Stimulated activated CD8-positive, alpha-beta memory T cell treated with anti-CD3 and anti-CD28 coated beads, Interleukin-12 subunit alpha, Interleukin-12 subunit beta, amount 100 ng/mL, for 24 hours (primary cell): ENCODE results near the gene CYB5A.

Experiments used
- DNase-seq: peaks from one replicate; pipeline ENCODE4 v3.0.0-alpha.2; 2020; ENCODE audit errors: extremely low read depth

CYB5A gene

DNA sequence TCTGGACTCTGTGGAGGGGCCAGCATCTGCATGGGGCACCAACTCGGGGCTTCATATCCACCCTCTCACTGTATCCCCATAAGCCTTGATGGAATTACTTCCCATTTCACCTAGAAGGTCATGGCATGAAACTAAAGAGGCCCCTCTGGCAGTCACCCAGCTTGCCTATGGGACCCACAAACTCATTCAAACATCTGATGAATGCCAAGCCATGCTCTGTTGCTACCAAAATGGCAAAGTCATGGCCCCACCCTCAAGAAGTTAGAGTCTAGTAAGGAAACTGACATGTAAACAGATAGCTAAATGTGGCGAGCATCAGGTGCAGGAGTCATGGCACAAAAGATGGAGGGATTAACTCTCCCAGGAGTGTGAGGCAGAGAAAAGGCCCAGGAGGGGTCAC is 14.5 kb downstream of the CYB5A start:
- no peak for DNase-seq

- DNase-seq = no peak
These were observed 15.2 kb downstream of the CYB5A start for GRCh38 chr18:74276609-74277008.

DNA sequence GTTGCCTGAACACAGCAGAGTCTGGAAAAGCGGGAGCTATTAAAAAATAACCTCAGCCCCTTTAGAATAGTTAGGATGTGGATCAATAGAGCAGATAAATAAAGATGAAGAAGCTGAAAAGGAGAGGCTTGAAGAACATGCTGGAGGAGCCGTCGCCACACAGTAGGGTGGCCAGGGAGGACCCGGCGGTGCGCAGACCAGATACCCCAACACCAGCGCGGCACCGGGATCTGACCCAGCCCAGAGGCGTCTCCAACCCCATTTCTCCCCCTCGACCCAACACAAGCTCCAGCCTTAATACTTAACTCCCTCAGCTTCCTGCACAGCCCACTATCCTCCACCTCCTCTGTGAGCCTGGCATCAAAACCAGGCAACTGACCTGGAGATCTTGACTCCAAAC is 16.0 kb downstream of the CYB5A start:
- no peak for DNase-seq

DNA sequence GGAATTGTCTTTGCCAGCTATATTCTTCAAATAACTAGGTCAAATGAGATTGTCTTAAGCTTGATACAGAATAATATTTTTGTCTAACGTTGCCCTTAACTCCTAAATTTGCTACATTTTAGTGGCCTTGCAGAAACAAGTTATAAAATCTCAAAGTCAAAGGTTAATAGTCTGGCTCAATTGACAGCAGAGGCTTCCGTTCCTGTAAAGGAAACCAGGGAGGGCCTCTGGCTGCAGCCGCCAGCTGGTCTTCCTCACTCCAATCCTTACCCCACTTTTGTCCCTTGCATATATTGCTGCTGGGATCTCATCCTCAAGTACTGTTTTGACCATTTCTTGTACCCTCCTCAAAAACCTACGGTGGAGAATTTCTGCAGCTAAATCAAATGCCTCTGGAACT is 17.1 kb downstream of the CYB5A start:
- no peak for DNase-seq

DNA sequence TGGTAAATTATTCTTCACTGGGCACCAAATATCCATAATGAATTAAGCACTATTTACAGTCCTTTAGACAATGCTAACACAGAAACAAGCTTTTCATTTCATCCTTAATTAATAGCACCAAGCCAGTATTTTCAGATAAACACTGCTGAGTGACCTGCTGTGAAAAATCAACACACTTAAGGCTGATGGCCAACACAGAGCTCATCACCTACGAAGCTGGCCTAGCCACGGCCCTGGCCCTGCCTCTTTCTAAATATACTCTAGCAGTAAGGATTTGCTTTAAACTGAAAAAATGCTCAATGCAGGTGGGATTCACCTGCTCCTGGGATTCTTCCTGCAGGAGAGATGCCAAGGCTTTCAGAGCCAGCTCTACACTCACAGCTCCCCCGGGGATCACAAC is 18.4 kb downstream of the CYB5A start:
- DNase-seq = no peak

DNA sequence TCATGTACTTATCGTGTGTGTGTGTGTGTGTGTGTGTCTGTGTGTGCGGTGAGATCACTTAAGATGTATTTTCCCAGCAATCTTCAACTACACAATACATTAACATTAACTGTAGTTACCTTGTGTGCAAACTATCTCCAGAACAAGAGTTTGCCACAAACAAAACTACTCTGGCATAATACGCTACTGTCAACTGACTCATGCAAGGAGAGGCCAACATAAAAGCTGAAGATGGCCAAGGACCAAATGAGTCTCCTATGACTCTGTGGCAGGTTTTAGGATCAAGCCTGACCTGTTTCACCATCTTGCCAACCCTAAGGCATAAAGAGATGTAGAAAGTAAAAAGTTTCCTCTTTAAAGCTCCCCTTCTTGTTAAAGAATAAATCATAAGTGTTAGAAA is 20.1 kb downstream of the CYB5A start:
- DNase-seq = no peak

DNA sequence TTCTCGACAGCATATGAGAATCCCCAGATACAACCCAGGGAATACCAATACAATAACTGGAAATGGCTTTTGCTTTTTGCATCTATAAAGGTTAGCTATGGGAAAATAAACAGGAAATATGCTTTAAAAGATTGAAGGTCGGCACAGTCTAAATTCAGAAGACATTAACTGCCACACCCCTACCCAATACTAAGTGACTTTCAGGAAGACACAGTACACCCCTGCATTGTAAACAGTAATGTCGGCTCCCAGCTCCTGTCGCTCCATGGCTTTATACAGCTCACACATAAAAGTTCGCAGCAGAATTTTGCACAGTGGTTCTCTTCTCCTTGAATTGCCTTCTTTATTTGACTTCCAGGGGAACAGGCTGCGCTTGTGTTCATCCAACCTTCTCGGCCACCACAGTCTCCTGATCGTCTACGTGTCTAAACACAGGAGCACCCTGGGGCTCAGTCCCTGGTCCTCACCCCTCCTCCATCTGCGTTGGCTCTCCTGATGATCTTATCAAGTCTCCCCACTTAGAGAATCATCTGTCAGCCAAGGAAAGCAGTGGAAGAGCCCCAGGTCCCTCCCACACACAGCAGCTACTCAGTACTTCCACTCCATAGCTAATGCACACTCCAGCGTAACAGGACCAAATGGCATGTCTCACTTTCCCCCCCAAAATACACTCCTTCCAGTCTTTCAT is 22.7 kb downstream of the CYB5A start:
- no peak for DNase-seq

DNA sequence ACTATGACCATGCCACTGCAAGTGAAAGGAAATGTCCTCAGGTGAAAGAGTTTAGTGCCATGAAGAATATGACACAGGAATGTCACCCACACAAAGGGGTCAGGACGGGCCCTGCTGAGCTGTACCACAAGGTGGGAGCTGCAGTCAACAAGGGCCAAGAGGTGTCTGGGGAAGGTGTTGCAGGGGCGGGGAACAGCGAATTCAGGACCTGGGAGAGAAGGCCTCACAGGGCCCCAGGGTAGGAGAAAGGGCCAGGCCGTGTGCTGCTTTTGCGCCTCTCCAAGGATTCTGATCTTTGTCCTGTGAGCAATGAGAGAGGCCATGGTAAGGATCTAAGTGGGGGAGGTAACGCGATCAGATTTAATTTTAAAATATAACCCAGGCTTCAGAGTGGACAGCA is 23.6 kb downstream of the CYB5A start:
- no peak for DNase-seq

- no peak for DNase-seq
These were observed 25.6 kb downstream of the CYB5A start for GRCh38 chr18:74266161-74266560.

DNA sequence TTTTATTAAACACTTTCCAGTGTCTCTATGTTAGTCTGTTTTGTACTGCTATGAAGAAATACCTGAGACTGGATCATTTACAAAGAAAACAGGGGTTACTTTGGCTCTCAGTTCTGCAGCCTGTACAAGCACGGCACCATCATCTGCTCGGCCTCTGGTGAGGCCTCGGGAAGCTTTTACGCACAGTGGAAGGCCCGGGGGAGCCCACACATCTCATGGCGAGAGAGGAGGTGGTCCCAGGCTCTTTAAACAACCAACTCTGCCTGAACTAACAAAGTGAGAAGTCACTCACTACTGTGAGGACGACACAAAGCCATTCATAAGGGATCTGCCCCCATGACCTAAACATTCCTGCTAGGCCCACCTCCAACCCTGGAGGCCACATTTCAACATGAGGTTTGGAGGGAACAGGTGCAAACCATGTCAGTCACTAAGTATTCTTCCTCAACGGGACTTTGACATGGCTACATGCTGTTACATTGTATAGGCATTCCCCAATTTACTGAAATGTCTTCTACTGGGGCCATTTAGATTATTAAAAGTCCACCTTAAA is 26.1 kb downstream of the CYB5A start:
- no peak for DNase-seq

DNA sequence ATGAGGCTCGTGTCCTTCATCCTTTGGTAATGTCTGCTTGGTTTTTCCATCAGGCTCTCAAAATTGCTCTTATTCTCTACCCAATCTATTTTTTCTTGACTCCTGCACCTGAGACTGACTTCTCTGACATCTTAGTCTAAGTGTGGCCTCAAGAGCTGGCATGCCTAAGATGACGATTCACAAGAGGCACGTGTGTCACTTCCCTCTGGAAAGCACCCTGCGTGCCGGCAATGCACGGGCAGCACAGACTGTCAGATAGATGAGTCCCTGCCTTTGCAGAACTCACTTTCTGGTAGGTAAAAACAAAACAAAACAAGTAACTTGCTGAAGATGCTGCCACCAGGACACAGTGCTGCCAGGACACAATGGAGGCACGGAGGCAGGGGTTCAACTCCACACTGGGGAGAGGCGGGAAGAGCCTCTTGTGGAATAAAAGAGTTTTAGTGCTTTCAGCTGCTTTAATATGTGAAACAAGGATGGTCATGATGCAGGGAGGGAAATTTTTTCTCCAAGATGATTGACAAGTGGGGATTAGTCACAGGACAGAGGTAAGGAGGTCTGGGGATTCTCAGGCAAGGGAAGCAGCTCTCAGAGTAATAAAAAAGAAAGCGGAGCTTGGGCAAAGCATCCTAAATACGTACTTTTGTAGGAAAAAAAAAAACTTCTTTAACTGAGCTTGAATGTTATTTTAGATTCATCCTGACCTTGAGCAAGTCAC is 27.3 kb downstream of the CYB5A start:
- no peak for DNase-seq

DNA sequence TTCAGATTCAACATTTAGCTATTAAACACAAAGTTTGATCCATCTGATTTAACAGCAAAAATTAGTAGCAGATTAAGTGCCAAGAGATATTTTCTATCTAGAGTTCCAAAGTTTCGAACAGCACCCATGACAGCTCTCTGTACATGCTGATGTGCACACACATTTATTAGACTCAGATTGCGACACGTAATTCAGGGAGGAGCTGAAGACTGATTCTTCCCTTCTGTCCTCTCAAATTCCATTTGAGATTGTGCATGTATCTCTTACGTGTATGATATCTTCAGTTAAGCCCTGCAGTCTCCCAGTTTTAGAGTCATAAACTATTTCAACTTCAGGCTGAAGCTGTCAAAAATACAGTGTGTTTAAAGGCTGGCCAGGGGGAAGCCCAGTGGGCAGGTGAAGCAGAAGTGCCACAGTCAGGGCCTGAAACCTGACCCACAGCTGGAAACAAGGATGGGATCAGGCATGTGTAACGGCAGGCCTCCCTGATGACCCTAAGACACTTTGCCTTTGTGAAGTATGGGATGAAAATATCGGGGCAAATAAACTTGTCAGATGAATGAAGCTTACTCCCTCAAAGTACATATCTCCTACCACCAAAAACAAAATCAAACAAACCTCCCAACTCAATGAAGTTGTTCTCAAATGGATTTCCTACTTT is 30.6 kb downstream of the CYB5A start:
- no peak for DNase-seq

- no peak for DNase-seq
These were observed 32.4 kb downstream of the CYB5A start for GRCh38 chr18:74259347-74259746.

- no peak for DNase-seq
These were observed 34.7 kb downstream of the CYB5A start for GRCh38 chr18:74257083-74257482.

- DNase-seq = no peak
These were observed 35.6 kb downstream of the CYB5A start for GRCh38 chr18:74256190-74256589.

DNA sequence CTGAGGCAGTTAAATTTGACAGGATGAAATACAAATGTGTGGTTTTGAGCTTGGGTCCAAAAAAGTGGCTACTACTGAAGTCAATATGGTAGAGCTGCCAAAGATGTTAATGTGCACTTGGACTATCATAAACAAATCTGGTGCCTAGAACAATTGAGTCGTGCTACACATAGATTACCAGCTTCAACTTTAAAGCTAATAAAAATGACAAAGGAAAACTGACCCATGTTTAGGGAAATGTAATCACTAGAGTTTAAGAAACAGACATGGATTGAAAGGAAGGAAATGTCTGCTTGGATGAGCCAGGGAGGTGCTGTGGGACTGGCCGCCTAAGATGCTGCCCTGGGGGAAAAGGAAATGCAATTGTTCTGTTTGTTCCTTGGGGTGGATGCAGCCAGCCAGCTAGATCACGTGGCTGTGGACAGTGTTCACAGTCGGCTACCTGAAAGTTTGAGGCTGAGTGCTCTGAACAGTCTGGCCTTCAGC is 36.6 kb downstream of the CYB5A start:
- no peak for DNase-seq

- no peak for DNase-seq
These were observed 39.7 kb downstream of the CYB5A start for GRCh38 chr18:74252039-74252395.

- no peak for DNase-seq
These were observed 40.3 kb downstream of the CYB5A start for GRCh38 chr18:74251297-74252038.

DNA sequence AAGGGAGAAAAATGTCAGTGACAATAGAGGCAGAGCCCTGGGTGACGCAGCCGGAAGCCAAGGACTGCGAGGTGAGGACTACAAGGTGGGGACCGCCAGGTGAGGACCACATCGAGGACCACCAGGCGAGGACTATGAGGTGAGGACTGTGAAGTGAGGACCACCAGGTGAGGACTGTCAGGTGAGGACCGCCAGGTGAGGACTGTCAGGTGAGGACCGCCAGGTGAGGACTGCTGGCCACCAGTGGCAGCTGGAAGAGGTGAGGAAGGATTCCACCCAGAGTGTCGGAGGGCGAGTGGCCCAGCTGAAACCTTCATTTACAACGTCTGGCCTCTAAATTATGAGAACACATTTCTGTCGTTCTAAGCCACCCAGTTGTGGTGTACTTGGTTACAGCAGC is 41.6 kb downstream of the CYB5A start:
- no peak for DNase-seq

DNA sequence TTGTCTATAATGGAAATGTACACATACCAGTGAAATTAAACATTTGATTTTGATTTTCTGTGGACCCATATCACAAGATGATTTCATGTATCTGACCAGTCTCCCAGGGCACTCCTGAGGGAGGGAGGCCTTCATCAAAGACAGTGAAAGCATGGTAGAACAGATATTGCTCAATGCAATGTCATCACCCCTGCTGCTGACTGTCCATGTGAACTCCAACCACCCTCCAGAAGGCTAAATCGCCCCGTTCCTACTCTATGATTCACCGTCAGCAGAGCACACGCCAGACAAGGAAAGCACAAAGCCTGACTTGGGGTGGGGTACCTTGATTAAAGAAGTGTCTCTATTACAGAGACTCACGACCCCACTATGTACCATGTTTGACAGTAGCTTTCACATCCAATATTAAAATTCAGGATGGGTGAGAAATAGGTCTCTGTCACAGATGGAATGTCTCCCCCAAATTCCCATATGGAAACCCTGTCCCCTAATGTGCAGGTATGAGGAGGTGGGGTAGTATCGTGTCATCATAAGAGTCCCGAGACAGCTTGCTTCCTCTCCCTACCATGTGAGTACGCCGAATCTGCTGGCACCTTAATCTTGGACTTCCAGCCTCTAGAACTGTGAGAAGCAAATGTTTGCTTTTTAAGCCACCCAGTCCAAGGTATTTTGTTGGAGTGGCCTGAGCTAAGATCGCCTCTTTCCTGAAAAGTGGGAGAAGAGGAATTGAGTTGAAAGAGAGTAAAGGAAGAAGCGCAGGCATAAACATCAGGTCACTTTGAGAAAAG is 42.4 kb downstream of the CYB5A start:
- no peak for DNase-seq

DNA sequence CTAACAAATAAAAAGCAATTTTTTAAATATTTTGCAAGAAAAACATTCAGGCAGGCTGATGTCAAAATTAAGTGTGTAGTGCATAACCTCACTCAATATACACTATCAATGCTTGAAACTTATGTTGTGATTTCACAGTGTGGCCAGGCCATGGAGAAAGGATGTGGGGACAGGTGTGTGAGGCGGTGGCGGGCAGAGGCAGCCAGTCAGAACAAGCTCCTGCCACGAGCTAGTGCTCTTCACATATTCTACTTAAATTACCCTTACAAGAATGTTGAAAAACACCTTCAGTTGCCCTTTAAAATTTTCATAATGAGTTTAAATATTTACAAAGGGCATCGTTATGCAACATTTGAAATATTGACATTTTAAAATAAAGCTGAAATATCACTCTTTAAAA is 43.2 kb downstream of the CYB5A start:
- DNase-seq = no peak
